NCI-H2029 (cell line): ENCODE results near the gene CNNM1.

Experiments
- DNase-seq: peaks from one replicate; lab custom pipeline; 2025; lab: John Stamatoyannopoulos, UW

Gene CNNM1

DNA sequence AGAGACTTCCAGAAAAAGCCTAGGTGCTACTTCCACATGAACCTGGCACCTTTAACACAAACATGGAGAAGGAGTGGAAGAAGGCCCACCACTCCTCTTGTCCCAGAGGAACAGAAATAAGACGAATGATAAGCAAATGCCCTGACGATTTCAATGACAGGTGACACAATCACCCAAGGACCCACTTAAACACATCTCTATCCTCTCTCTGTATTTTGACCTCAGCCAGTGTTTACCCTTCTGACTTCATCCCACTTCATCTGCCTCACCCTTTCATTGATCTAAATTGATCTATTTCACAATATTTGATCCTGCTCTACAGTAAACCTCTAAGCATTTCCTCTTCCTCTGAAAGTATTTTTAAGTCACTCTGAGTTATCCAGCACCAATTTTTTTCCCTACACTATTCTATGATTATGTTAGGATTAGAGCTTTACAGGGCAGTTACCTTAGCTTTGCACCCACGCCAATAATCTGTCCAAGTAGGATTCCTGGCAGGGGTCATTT lies 92.1 kb downstream of the CNNM1 start:
- DNase-seq: peak; percentile 21

- no peak for DNase-seq
Observed at GRCh38 chr10:99422529-99423096, 93.5 kb downstream of the CNNM1 start.

DNA sequence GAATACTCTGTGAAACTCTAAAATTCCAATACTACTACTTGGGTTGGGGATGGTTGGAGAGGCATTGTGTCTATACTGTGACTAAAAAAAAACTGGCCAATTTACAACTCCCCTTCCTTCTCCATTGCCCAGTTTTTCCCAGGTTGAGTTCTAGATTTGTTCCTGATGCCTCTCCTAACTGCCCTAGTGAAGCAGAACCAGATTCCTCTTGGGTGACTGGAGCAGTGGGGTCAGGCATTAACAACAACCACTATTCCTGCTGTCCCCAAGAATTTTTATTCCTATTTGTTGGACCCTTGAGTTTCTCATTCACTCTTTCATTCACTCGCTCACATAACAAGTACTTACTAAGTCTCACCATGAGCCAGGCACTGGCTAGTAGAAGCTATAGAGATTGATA lies 95.5 kb downstream of the CNNM1 start:
- DNase-seq: no peak

DNA sequence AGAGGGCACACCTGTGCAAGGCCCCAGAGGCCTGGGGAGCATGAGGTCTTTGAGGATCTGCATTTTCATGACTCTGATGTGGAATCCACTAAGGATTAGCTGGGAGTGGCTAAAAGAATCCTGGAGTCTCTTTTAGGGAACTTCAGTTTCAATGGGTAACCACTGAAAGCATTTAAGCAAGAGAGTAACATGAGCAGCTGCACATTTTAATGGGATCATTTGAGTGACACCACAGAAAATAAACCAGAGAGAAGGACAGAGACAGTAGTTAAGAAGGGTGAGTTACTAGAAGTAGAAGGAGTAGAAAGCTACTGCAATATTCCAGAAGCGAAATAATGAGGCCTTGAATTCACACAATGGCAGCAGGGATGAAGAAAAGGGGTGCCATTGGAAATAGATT lies 96.0 kb downstream of the CNNM1 start:
- no peak for DNase-seq

- DNase-seq: no peak
Observed at GRCh38 chr10:99426689-99427088, 97.5 kb downstream of the CNNM1 start.

GRCh38 chr10:99427566-99428190 lies 98.5 kb downstream of the CNNM1 start:
- no peak for DNase-seq

DNA sequence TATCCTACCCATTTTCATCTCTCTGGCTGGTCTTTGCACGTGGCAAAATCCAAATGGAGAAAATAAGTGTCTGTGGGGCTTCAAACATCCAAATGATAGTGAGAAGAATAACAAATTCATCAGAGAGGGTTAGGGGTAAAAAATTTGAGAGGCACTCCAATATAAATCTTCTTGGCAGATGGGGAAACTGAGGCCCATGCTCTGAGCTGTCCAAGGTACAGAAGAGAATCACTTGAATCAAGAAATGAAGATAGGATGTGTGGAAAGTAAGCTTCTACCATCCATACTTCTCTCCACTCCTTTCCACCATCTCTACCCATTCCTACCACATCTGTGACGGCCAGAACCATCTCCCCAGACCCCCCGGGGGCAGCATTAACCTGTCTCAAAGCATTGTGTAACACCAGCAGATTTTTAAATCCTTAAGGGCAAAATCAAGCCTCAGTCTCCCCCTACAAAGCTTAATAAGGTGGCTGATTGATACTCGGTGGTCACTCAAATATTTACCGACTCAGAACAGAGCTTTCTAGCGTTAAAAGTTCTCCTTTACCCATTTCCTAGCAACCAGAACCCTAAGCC lies 100.5 kb downstream of the CNNM1 start:
- DNase-seq: no peak

- DNase-seq: no peak
Observed at GRCh38 chr10:99430116-99430450, 100.9 kb downstream of the CNNM1 start.

GRCh38 chr10:99430451-99431189 lies 101.5 kb downstream of the CNNM1 start, which contains the start of gene GOT1:
TSS of gene GOT1 (minus strand) at chr10:99430624. CDS start at chr10:99430565, 59 bp downstream.
- peak; percentile 92 for DNase-seq

- DNase-seq: peak; percentile 21
Observed at GRCh38 chr10:99431190-99431760, 102.1 kb downstream of the CNNM1 start.

- DNase-seq: no peak
Observed at GRCh38 chr10:99432047-99432446, 102.9 kb downstream of the CNNM1 start.

DNA sequence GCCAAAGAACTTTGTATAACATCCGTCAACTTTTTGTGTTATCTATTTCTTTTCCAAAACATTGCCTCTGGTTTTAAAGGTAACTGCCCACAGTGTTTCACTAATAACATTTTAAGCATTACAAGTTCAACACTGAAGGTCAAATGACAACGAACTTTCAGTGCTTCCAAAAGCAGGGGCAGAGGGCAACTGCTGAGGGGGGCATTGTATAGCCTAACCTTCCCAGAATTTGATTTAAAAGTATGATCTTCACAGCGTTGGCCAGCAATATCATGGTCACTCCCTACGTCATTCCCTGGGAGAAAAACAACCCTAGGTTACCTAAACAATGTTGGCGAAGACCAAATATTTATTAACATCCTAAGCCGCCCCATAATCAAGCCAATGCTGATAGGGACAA lies 103.7 kb downstream of the CNNM1 start:
- DNase-seq: no peak

GRCh38 chr10:99433378-99434020 lies 104.3 kb downstream of the CNNM1 start:
- DNase-seq: no peak

GRCh38 chr10:99435986-99436638 lies 107.0 kb downstream of the CNNM1 start:
- peak; percentile 25 for DNase-seq

- no peak for DNase-seq
Observed at GRCh38 chr10:99438890-99439289, 109.7 kb downstream of the CNNM1 start.

DNA sequence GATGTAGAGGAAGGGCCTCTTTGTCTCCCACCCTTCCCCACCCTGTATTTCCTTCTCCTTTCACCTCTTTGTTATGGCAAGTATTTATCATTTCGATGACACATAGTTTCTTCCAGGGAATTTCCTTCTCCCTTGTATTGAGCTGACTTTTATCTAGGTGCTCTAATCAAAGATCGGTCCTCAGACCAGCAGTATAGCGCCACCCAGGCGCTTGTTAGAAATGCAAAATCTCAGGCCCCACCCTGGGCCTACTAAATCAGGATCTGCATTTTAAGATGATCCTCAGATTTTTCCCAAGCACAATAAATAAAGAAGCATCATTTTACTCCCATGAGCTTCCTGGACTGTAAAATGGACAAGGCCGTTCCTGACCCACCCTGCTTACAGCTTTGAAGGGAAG lies 113.2 kb downstream of the CNNM1 start:
- DNase-seq: no peak

DNA sequence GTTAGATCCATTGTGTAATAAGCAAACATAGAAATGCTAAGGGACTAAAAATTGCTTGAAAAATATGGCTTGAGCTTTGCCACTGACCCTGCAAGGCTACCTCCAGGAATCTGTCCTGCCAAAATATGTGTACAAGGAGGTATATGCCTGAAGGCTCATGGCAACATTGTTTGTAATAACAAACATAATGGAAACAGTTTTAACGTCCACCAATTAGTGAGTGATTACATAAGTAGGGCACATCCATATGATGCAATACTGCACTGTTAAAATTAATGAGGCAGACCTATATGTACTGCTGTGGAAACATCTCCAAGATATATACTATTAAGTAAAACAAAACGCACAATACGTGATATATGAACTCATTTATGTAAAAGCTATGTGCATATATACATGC lies 114.3 kb downstream of the CNNM1 start:
- DNase-seq: no peak
